HepG2 (cell line): ENCODE results near the gene KRTAP5-9. TPM values are rescaled to one million over a fixed set of nuclear protein-coding genes. Genes with fewer than 3 reads are reported as not detected.
A peak's percentile ranks its signal among the peaks of the same experiment; 100 is the strongest.

Experiments
- ARHGAP35 ChIP-seq: sonication (generic); formaldehyde crosslinking; IDR thresholded peaks from 2 replicates; pipeline ENCODE4 v1.9.0; 2022; ENCODE audit warnings: mild to moderate bottlenecking, inconsistent platforms, moderate library complexity, missing genetic modification reagents, borderline replicate concordance
- ATM ChIP-seq: fragments of 450-650 bp; IDR thresholded peaks from 2 replicates; pipeline ENCODE4 v1.7.1; 2017; ENCODE audit warnings: mild to moderate bottlenecking, borderline replicate concordance
- CBX2 ChIP-seq, 2 experiments: fragments of 200-600 bp in 1 of 2; sonication (generic); formaldehyde crosslinking in 1 of 2; IDR thresholded peaks; 2 replicates each; pipeline versions ENCODE4 v1.7.0 to v1.8.1; 2018 to 2022; ENCODE audit warnings: low read depth in 2 of 2, low read length in 1 of 2, mild to moderate bottlenecking in 1 of 2, missing genetic modification reagents in 1 of 2
- CREM ChIP-seq, 2 experiments: sonication (generic) in 1 of 2; formaldehyde crosslinking in 1 of 2; IDR thresholded peaks; 2 replicates each; pipeline versions ENCODE4 v1.4.0 to v1.6.1; 2016 to 2020; ENCODE audit warnings: antibody characterized with exemption in 1 of 2, mild to moderate bottlenecking in 1 of 2, missing genetic modification reagents in 1 of 2
- FOSL1 ChIP-seq: sonication (generic); formaldehyde crosslinking; IDR thresholded peaks from 2 replicates; pipeline ENCODE4 v1.9.0; 2021; ENCODE audit warnings: missing genetic modification reagents, borderline replicate concordance
- NCOA2 ChIP-seq: sonication (generic); formaldehyde crosslinking; IDR thresholded peaks from 2 replicates; pipeline ENCODE4 v1.8.0; 2022; ENCODE audit warnings: inconsistent platforms
- NFYB ChIP-seq: sonication (generic); formaldehyde crosslinking; IDR thresholded peaks from 2 replicates; pipeline ENCODE4 v1.4.0; 2020; ENCODE audit warnings: missing genetic modification reagents
- SAP130 ChIP-seq: IDR thresholded peaks from 2 replicates; pipeline ENCODE4 v1.6.1; 2016; ENCODE audit warnings: low read depth
- SATB2 ChIP-seq: sonication (generic); formaldehyde crosslinking; IDR thresholded peaks from 2 replicates; pipeline ENCODE4 v1.5.0; 2020; ENCODE audit warnings: missing genetic modification reagents
- SMAD3 ChIP-seq: sonication (generic); formaldehyde crosslinking; IDR thresholded peaks from 2 replicates; pipeline ENCODE4 v1.4.0; 2020; ENCODE audit warnings: missing genetic modification reagents
- SYNCRIP ChIP-seq: fragments of 200-400 bp; formaldehyde crosslinking; IDR thresholded peaks from 2 replicates; pipeline ENCODE4 v1.6.1; 2018; ENCODE audit warnings: mild to moderate bottlenecking, low read depth, low read length; ENCODE audit not compliant: insufficient read depth
- TCF7L2 ChIP-seq: IDR thresholded peaks from 2 replicates; pipeline ENCODE4 v1.6.1; 2011; ENCODE audit warnings: mild to moderate bottlenecking, low read depth, low read length, moderate library complexity
- ZBTB20 ChIP-seq: sonication (generic); formaldehyde crosslinking; IDR thresholded peaks from 2 replicates; pipeline ENCODE4 v1.8.1; 2023; ENCODE audit warnings: missing genetic modification reagents, low read depth, mild to moderate bottlenecking, borderline replicate concordance
- ZNF367 ChIP-seq: sonication (generic); formaldehyde crosslinking; IDR thresholded peaks from 2 replicates; pipeline ENCODE4 v1.4.0; 2020; ENCODE audit warnings: missing genetic modification reagents, borderline replicate concordance
- ZNF530 ChIP-seq: sonication (generic); formaldehyde crosslinking; IDR thresholded peaks from 2 replicates; pipeline ENCODE4 v1.5.0; 2020; ENCODE audit warnings: low read depth, mild to moderate bottlenecking, missing genetic modification reagents
- ZNF552 ChIP-seq: sonication (generic); formaldehyde crosslinking; IDR thresholded peaks from 2 replicates; pipeline ENCODE4 v1.9.0; 2022; ENCODE audit warnings: missing genetic modification reagents, mild to moderate bottlenecking, borderline replicate concordance
- ZNF777 ChIP-seq: sonication (generic); formaldehyde crosslinking; IDR thresholded peaks from 2 replicates; pipeline ENCODE4 v1.4.0; 2020; ENCODE audit warnings: missing genetic modification reagents
- polyA plus RNA-seq, 8 experiments: library from polyadenylated mRNA; depleted of rRNA in 3 of 8; stranded (reverse) in 7 of 8; unstranded in 1 of 8; fragments of >200 nt; fragmentation: Illumina TruSeq in 4 of 8; extraction: Trizol in 4 of 8; gene quantifications; 2 replicates each; pipeline versions ENCODE4 v1.2.1 to v1.2.3, GENCODE V29; 2011 to 2016; ENCODE audit warnings: low read depth in 4 of 8, missing spikeins in 1 of 8, mixed read lengths in 1 of 8; ENCODE audit not compliant: insufficient read depth in 1 of 8
- total RNA-seq, 5 experiments: library from RNA; depleted of rRNA; stranded (reverse); fragments of >200 nt; fragmentation: Illumina TruSeq; extraction: Trizol; gene quantifications; 2 replicates each; pipeline ENCODE4 v1.2.3, GENCODE V29; 2016; ENCODE audit warnings: low read depth in 1 of 5
- TF ChIP-seq, protein P1 (sequence below): sonication (generic); formaldehyde crosslinking; IDR thresholded peaks from 2 replicates; pipeline ENCODE4 v1.9.0; 2021; ENCODE audit warnings: missing genetic modification reagents, borderline replicate concordance
- TF ChIP-seq, protein P2 (sequence below): sonication (generic); formaldehyde crosslinking; IDR thresholded peaks from 2 replicates; pipeline ENCODE4 v1.8.0; 2022; ENCODE audit warnings: missing genetic modification reagents, mild to moderate bottlenecking, moderate library complexity, borderline replicate concordance
- TF ChIP-seq, protein P3 (sequence below): sonication (generic); formaldehyde crosslinking; conservative IDR thresholded peaks from 2 replicates; pipeline ENCODE4 v1.4.0; 2020; ENCODE audit warnings: mild to moderate bottlenecking, missing genetic modification reagents, moderate library complexity
- TF ChIP-seq, protein P4 (sequence below): IDR thresholded peaks from 2 replicates; pipeline ENCODE4 v1.6.1; 2012; ENCODE audit warnings: low read depth, low read length, improper control_type of control experiment

KRTAP5-9 gene
- total and polyA plus RNA-seq, 2 of the 13 experiments (the other 11 are each of a cell fraction or from before 2014, with no cell fraction given): 0.09 TPM; not detected in 1

DNA sequence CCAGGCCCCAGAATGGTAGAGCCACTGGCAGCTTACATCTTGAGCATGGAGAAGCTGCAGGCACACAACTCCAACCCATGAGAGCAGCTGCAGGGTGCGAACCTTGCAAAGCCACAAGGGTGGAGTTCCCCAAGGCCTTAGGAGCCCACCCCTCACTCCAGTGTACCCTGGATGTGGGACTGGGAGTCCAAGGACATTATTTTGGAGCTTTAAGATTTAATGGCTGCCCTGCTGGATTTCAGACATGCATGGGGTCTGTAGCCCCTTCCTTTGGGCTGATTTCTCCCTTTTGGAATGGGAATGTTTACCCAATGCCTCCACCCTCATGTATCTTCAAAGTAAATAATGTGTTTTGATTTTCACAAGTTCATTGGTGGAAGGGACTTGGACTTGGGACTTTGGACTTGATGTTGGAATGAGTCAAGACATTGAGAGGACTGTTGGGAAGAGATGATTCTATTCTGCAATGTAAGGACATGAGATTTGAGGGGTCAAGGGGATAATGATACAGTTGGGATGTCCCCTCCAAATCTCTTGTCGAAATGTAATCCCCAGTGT is 22.2 kb upstream of the KRTAP5-9 start (continued):
- TF ChIP-seq ZNF367 (CRISPR knock-in tag): no peak
- TF ChIP-seq, protein P1, sequence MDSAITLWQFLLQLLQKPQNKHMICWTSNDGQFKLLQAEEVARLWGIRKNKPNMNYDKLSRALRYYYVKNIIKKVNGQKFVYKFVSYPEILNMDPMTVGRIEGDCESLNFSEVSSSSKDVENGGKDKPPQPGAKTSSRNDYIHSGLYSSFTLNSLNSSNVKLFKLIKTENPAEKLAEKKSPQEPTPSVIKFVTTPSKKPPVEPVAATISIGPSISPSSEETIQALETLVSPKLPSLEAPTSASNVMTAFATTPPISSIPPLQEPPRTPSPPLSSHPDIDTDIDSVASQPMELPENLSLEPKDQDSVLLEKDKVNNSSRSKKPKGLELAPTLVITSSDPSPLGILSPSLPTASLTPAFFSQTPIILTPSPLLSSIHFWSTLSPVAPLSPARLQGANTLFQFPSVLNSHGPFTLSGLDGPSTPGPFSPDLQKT: no peak
- no peak for TF ChIP-seq ARHGAP35 (CRISPR knock-in tag)
- no peak for TF ChIP-seq SATB2 (CRISPR knock-in tag)
- no peak for TF ChIP-seq CBX2 (IDR thresholded peaks at IDR 0.05; ENCODE audit: low read depth, low read length)
- no peak for TF ChIP-seq CBX2 (CRISPR knock-in tag; IDR thresholded peaks at IDR 0.05; ENCODE audit: low read depth)
- no peak for TF ChIP-seq ZNF552 (CRISPR knock-in tag)
- TF ChIP-seq CREM (IDR thresholded peaks at IDR 0.05): 0 out of 2 replicates have a peak, but pooled peaks have one; percentile 16
- no peak for TF ChIP-seq CREM (CRISPR knock-in tag; IDR thresholded peaks at IDR 0.05)
- TF ChIP-seq ZBTB20 (CRISPR knock-in tag): no peak
- peak; percentile 43; the same call in 1 of the 2 replicates for TF ChIP-seq SAP130
- TF ChIP-seq, protein P2, sequence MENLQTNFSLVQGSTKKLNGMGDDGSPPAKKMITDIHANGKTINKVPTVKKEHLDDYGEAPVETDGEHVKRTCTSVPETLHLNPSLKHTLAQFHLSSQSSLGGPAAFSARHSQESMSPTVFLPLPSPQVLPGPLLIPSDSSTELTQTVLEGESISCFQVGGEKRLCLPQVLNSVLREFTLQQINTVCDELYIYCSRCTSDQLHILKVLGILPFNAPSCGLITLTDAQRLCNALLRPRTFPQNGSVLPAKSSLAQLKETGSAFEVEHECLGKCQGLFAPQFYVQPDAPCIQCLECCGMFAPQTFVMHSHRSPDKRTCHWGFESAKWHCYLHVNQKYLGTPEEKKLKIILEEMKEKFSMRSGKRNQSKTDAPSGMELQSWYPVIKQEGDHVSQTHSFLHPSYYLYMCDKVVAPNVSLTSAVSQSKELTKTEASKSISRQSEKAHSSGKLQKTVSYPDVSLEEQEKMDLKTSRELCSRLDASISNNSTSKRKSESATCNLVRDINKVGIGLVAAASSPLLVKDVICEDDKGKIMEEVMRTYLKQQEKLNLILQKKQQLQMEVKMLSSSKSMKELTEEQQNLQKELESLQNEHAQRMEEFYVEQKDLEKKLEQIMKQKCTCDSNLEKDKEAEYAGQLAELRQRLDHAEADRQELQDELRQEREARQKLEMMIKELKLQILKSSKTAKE (CRISPR knock-in tag): 0 out of 2 replicates have a peak, but pooled peaks have one; percentile 40
- TF ChIP-seq TCF7L2: no peak
- no peak for TF ChIP-seq SMAD3
- no peak for TF ChIP-seq ZNF777
- no peak for TF ChIP-seq ZNF530
- peak; percentile 37; the same call in 1 of the 2 replicates for TF ChIP-seq NCOA2 (CRISPR knock-in tag)
- TF ChIP-seq, protein P3, sequence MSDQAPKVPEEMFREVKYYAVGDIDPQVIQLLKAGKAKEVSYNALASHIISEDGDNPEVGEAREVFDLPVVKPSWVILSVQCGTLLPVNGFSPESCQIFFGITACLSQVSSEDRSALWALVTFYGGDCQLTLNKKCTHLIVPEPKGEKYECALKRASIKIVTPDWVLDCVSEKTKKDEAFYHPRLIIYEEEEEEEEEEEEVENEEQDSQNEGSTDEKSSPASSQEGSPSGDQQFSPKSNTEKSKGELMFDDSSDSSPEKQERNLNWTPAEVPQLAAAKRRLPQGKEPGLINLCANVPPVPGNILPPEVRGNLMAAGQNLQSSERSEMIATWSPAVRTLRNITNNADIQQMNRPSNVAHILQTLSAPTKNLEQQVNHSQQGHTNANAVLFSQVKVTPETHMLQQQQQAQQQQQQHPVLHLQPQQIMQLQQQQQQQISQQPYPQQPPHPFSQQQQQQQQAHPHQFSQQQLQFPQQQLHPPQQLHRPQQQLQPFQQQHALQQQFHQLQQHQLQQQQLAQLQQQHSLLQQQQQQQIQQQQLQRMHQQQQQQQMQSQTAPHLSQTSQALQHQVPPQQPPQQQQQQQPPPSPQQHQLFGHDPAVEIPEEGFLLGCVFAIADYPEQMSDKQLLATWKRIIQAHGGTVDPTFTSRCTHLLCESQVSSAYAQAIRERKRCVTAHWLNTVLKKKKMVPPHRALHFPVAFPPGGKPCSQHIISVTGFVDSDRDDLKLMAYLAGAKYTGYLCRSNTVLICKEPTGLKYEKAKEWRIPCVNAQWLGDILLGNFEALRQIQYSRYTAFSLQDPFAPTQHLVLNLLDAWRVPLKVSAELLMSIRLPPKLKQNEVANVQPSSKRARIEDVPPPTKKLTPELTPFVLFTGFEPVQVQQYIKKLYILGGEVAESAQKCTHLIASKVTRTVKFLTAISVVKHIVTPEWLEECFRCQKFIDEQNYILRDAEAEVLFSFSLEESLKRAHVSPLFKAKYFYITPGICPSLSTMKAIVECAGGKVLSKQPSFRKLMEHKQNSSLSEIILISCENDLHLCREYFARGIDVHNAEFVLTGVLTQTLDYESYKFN: peak; percentile 72
- no peak for TF ChIP-seq FOSL1 (CRISPR knock-in tag)
- TF ChIP-seq NFYB (CRISPR knock-in tag): no peak
- TF ChIP-seq SYNCRIP: no peak
- TF ChIP-seq, protein P4, sequence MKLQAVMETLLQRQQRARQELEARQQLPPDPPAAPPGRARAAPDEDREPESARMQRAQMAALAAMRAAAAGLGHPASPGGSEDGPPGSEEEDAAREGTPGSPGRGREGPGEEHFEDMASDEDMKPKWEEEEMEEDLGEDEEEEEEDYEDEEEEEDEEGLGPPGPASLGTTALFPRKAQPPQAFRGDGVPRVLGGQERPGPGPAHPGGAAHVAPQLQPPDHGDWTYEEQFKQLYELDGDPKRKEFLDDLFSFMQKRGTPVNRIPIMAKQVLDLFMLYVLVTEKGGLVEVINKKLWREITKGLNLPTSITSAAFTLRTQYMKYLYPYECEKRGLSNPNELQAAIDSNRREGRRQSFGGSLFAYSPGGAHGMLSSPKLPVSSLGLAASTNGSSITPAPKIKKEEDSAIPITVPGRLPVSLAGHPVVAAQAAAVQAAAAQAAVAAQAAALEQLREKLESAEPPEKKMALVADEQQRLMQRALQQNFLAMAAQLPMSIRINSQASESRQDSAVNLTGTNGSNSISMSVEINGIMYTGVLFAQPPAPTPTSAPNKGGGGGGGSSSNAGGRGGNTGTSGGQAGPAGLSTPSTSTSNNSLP: 0 out of 2 replicates have a peak, but pooled peaks have one; percentile 21
- TF ChIP-seq ATM: no peak
